Stimulated activated naive CD4-positive, alpha-beta T cell treated with Interleukin-2 at 50 U/mL for 16 hours (primary cell): ENCODE data around the gene CD74.

Experiments used
- DNase-seq: peaks from one replicate; lab custom pipeline; 2025; lab: John Stamatoyannopoulos, UW

CD74 gene

GRCh38 chr5:150397146-150397781 is 15.4 kb downstream of the CD74 start:
- no peak for DNase-seq

- DNase-seq = no peak
These were observed 16.4 kb downstream of the CD74 start for GRCh38 chr5:150396267-150396666.

GRCh38 chr5:150395688-150395975 is 17.1 kb downstream of the CD74 start:
- no peak for DNase-seq

GRCh38 chr5:150394912-150395687 is 17.6 kb downstream of the CD74 start:
- no peak for DNase-seq

GRCh38 chr5:150394131-150394530 is 18.6 kb downstream of the CD74 start:
- DNase-seq = no peak

GRCh38 chr5:150393096-150393645 is 19.5 kb downstream of the CD74 start:
- DNase-seq = no peak

- DNase-seq = no peak
These were observed 20.0 kb downstream of the CD74 start for GRCh38 chr5:150392680-150393079.

GRCh38 chr5:150391986-150392385 is 20.7 kb downstream of the CD74 start:
- no peak for DNase-seq

- DNase-seq = no peak
These were observed 21.5 kb downstream of the CD74 start for GRCh38 chr5:150391064-150391834.

- DNase-seq = no peak
These were observed 23.0 kb downstream of the CD74 start for GRCh38 chr5:150389531-150390266.

GRCh38 chr5:150386024-150386855 is 26.5 kb downstream of the CD74 start:
- no peak for DNase-seq

- no peak for DNase-seq
These were observed 28.0 kb downstream of the CD74 start for GRCh38 chr5:150384701-150385100.

GRCh38 chr5:150377964-150378694 is 34.6 kb downstream of the CD74 start:
- DNase-seq = no peak

GRCh38 chr5:150376799-150377771 is 35.6 kb downstream of the CD74 start:
- no peak for DNase-seq

GRCh38 chr5:150374651-150375050 is 38.1 kb downstream of the CD74 start:
- no peak for DNase-seq

- no peak for DNase-seq
These were observed 40.1 kb downstream of the CD74 start for GRCh38 chr5:150372639-150373038.

- no peak for DNase-seq
These were observed 44.2 kb downstream of the CD74 start for GRCh38 chr5:150368526-150368925.

- no peak for DNase-seq
These were observed 48.7 kb downstream of the CD74 start for GRCh38 chr5:150364004-150364403.

- DNase-seq = no peak
These were observed 49.5 kb downstream of the CD74 start for GRCh38 chr5:150363185-150363584.
